HG03097 (cell line): ENCODE measurements around the gene ZMYND8.
"Not testable (repeated sequence)": the region's sequence is repeated elsewhere in the genome, so short reads cannot be mapped to it uniquely, and the experiment has no call there.

ENCODE experiments used
- ATAC-seq: cut with Tn5 transposase; IDR thresholded peaks from one replicate; pipeline ENCODE4 v1.9.1; 2021; ENCODE audit not compliant: unreplicated experiment, low FRiP score

Gene ZMYND8

DNA sequence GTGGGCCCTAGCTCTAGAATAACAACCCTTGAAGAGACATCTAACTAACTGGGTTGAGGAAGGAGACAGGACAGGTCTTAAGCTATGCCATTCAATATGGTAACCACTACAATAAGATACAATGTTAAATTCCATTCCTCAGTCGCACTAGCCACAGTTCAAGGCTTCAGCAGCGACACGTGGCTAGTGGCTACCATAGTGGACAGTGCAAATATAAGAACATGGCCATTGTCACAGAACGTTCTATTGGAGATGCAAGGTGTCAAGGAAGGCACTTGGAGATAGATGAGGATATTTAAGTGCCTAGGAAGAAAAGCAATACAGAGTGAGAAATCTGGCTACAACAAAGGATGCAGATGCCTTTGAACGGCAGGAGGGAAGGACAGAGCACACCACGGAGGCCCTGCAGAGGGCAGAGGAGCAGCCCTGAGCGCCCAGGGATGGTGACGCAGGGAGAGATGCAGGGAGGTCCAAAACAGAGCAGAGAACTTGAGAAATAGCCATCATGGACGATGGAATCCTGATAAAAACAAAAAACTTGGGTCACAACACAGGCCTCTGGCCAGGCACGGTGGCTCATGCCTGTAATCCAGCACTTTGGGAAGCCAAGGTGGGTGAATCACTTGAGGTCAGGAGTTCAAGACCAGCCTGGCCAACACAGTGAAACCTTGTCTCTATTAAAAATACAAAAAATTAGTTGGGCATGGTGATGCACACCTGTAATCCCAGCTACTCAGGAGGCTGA is 140.7 kb downstream of the ZMYND8 start:
- ATAC-seq: no peak

DNA sequence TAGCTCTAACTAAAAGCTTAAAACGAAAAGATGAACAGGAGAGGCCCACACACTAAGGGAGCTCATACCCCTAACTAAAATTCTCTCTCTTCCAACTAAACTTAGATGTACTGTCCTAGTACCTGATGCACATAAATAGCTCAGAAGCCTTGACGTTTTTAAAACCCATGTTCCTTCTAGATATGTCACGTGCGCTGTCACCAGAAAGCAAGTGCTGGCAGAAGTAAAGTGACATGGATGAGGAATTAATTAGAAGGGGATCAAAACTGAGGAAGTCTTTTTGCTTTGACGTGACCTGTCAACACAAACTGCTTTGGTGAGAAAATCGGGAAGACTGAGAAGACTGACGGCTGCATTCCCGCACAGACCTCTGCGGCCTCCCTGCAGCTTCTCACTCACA is 142.5 kb downstream of the ZMYND8 start:
- no peak for ATAC-seq

GRCh38 chr20:47212606-47213207 is 143.8 kb downstream of the ZMYND8 start:
- ATAC-seq: no peak

DNA sequence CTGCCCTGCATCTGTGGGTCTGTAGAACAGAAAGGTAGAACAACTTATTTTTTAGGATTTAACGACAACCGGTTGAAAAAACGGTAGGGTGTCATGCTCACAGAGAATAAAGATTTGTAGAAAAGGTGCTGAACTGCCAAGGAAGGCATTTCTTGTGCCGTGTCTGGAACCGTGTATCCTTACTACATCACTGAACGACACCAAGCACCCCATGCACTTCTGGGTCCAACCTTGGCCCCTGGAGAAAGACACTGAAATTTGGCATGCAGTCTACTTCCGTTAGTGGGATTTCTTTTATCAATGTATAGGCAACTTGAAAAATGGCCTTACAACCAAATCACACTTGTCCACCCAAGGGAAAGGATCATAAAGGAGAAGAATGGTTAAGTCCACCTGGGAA is 145.5 kb downstream of the ZMYND8 start:
- ATAC-seq: no peak

- ATAC-seq: no peak
Observed at GRCh38 chr20:47210470-47210869, 146.0 kb downstream of the ZMYND8 start.

- ATAC-seq: no peak
Observed at GRCh38 chr20:47209982-47210381, 146.5 kb downstream of the ZMYND8 start.

- ATAC-seq: no peak
Observed at GRCh38 chr20:47208534-47209174, 147.8 kb downstream of the ZMYND8 start.

DNA sequence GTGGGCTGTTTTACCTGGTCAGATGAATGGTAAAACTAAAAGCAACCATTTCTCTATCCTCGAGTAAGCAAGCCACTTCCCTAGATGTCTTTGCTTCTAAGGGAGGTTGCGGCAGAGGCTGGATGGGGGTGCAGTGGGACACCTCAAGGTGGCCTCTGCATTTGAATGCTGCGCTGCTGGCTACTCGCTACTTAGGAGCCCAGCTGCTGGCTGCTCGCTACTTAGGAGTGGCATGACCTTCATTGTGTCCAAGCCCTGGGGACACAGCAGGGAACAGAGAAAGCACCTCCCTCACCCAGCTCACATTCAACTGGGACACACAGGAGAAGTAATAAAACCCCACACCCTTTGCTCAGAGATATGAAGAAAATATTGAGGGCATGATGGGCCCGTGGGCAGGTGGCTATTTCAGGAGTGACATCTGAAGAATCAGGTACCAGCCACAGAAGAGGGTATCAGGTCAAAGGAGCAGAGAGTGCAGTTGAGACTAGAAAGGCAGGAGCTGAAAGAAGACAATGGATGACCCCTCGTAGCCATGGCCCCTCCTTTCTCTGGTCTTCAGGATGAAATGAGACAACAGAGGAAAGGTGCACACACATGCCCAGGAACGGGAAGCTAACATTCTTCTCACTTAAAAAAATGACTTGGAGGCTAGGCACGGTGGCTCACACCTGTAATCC is 149.4 kb downstream of the ZMYND8 start:
- no peak for ATAC-seq

- not testable (repeated sequence) for ATAC-seq
Observed at GRCh38 chr20:47206552-47206951, 149.9 kb downstream of the ZMYND8 start.

- no peak for ATAC-seq
Observed at GRCh38 chr20:47205577-47206123, 150.8 kb downstream of the ZMYND8 start.

- ATAC-seq: not testable (repeated sequence)
Observed at GRCh38 chr20:47204850-47205122, 151.7 kb downstream of the ZMYND8 start.

DNA sequence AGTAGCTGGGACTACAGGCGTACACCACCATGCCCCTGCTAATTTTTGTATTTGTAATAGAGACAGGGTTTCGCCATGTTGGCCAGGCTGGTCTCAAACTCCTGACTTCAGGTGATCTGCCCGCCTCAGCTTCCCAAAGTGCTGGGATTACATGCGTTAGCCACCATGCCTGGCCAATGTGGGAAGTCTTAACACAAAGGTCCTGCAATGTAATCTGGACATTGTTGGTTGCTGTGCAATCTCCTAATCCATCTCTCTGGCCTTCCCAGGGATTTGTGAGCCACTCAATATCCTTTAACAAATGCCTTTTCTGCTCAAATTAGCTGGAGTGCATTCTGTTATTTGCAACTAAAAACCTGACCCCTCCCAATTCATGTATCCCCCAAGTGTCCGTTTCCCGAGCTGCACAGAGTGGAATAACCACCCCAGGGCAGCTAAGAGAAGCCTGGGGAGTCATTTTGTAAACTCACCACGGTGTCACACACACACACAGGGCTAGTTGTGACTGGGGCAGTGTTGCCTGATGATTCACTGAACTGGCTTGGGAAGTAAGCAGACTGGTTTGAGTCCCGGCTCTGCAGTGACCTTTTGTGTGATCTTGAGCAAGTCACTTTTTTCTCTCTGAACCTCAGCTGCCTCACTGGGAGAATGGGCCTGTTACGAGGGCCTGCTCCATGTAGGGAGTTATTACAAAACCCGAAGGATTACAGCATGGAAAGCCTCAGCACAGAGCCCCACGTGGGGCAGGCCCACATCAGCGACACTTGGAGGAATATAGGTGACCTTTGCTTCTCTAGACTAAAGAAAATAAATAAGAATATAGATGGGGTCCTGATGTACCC is 152.3 kb downstream of the ZMYND8 start:
- no peak for ATAC-seq

- ATAC-seq: no peak
Observed at GRCh38 chr20:47202733-47203667, 153.5 kb downstream of the ZMYND8 start.

- no peak for ATAC-seq
Observed at GRCh38 chr20:47201074-47201730, 155.3 kb downstream of the ZMYND8 start.

- no peak for ATAC-seq
Observed at GRCh38 chr20:47198996-47199552, 157.4 kb downstream of the ZMYND8 start.

GRCh38 chr20:47198254-47198671 is 158.2 kb downstream of the ZMYND8 start:
- ATAC-seq: no peak

DNA sequence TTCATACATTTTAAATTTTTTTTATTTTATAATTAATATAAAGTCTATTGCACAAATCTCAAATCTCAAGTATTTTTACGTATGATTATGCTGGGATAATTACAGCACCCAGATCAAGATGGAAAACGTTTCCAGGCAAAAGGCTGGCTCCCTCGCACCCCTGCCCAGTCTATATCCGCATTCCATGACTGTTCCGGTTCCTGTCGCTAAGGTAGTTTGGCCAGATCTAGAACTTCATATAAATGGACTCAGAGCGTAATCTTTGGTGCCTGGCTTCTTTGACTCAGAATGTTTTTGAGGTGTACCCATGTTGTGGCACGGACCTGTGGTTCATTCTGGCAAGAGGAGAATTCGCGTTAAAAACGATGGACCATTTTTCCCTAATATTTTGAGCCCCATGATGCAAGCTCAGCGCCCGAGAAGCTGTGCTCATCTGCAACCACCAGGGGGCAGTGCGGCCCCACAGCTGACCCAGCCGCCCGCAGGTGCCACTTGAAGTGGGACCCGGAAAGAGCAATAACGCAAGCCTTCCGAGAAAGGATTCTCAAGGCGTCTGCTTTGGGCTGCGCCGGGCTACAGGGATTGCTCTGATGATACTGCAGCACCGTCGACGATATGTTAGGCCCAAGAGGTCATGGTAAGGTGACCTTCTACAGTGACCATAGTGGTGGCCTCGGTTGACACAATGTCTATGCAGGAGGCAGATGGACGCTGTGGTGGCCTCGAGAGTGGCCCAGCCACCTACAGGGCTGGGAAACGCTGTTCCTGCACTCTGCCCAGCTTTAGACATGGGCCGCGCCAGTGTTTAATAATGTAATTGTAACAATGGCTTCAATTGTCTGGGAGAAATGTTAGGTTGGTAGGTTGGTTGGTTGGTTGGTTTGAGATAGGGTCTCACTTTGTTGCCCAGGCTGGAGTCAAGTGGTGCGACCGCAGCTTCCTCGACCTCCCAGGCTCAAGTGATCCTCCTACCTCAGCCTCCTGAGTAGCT is 160.1 kb downstream of the ZMYND8 start:
- ATAC-seq: no peak
